Measurements from ENCODE around the gene ANKRD13B.

ANKRD13B gene

GRCh38 chr17:29591146-29591736, 1.7 kb upstream of the ANKRD13B start (continued):
- TF ChIP-seq, protein P1, sequence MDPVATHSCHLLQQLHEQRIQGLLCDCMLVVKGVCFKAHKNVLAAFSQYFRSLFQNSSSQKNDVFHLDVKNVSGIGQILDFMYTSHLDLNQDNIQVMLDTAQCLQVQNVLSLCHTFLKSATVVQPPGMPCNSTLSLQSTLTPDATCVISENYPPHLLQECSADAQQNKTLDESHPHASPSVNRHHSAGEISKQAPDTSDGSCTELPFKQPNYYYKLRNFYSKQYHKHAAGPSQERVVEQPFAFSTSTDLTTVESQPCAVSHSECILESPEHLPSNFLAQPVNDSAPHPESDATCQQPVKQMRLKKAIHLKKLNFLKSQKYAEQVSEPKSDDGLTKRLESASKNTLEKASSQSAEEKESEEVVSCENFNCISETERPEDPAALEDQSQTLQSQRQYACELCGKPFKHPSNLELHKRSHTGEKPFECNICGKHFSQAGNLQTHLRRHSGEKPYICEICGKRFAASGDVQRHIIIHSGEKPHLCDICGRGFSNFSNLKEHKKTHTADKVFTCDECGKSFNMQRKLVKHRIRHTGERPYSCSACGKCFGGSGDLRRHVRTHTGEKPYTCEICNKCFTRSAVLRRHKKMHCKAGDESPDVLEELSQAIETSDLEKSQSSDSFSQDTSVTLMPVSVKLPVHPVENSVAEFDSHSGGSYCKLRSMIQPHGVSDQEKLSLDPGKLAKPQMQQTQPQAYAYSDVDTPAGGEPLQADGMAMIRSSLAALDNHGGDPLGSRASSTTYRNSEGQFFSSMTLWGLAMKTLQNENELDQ (tag by site-specific recombination; IDR thresholded peaks at IDR 0.05; ENCODE audit: low read depth) = no peak
- no peak for TF ChIP-seq ZNF514 (tag by site-specific recombination; IDR thresholded peaks at IDR 0.05)
- TF ChIP-seq ZNF626 (tag by site-specific recombination; IDR thresholded peaks at IDR 0.05) = no peak
- no peak for TF ChIP-seq ZNF776 (tag by site-specific recombination; IDR thresholded peaks at IDR 0.05; ENCODE audit: borderline replicate concordance)
- no peak for TF ChIP-seq ZNF341 (tag by site-specific recombination; IDR thresholded peaks at IDR 0.05; ENCODE audit: low read depth)
- no peak for TF ChIP-seq ZSCAN30 (tag by site-specific recombination; IDR thresholded peaks at IDR 0.05)
- TF ChIP-seq BCL11A (tag by site-specific recombination; IDR thresholded peaks at IDR 0.05; ENCODE audit: low read depth) = 0 out of 2 replicates have a peak, but pooled peaks have one; percentile 14
- TF ChIP-seq ZNF585B (tag by site-specific recombination; IDR thresholded peaks at IDR 0.05) = no peak
- no peak for TF ChIP-seq ZNF747 (tag by site-specific recombination; IDR thresholded peaks at IDR 0.05)
- TF ChIP-seq ZNF692 (tag by site-specific recombination; IDR thresholded peaks at IDR 0.05) = no peak
- TF ChIP-seq ZNF354C (tag by site-specific recombination; IDR thresholded peaks at IDR 0.05; ENCODE audit: borderline replicate concordance, low read depth) = no peak
- no peak for TF ChIP-seq ZNF596 (tag by site-specific recombination; IDR thresholded peaks at IDR 0.05)
- no peak for TF ChIP-seq ZNF280D (tag by site-specific recombination; IDR thresholded peaks at IDR 0.05)
- TF ChIP-seq, protein P2, sequence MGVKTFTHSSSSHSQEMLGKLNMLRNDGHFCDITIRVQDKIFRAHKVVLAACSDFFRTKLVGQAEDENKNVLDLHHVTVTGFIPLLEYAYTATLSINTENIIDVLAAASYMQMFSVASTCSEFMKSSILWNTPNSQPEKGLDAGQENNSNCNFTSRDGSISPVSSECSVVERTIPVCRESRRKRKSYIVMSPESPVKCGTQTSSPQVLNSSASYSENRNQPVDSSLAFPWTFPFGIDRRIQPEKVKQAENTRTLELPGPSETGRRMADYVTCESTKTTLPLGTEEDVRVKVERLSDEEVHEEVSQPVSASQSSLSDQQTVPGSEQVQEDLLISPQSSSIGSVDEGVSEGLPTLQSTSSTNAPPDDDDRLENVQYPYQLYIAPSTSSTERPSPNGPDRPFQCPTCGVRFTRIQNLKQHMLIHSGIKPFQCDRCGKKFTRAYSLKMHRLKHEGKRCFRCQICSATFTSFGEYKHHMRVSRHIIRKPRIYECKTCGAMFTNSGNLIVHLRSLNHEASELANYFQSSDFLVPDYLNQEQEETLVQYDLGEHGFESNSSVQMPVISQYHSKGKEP (tag by site-specific recombination; IDR thresholded peaks at IDR 0.05) = no peak
- no peak for TF ChIP-seq ZNF792 (tag by site-specific recombination; IDR thresholded peaks at IDR 0.05)
- TF ChIP-seq ZNF16 (tag by site-specific recombination; IDR thresholded peaks at IDR 0.05; ENCODE audit: low read depth) = no peak
- TF ChIP-seq YY1 (tag by site-specific recombination; IDR thresholded peaks at IDR 0.05) = no peak
- no peak for TF ChIP-seq ZNF223 (tag by site-specific recombination; IDR thresholded peaks at IDR 0.05)
- TF ChIP-seq ZNF621 (tag by site-specific recombination; IDR thresholded peaks at IDR 0.05) = no peak
- TF ChIP-seq, protein P3, sequence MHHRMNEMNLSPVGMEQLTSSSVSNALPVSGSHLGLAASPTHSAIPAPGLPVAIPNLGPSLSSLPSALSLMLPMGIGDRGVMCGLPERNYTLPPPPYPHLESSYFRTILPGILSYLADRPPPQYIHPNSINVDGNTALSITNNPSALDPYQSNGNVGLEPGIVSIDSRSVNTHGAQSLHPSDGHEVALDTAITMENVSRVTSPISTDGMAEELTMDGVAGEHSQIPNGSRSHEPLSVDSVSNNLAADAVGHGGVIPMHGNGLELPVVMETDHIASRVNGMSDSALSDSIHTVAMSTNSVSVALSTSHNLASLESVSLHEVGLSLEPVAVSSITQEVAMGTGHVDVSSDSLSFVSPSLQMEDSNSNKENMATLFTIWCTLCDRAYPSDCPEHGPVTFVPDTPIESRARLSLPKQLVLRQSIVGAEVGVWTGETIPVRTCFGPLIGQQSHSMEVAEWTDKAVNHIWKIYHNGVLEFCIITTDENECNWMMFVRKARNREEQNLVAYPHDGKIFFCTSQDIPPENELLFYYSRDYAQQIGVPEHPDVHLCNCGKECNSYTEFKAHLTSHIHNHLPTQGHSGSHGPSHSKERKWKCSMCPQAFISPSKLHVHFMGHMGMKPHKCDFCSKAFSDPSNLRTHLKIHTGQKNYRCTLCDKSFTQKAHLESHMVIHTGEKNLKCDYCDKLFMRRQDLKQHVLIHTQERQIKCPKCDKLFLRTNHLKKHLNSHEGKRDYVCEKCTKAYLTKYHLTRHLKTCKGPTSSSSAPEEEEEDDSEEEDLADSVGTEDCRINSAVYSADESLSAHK (tag by site-specific recombination; IDR thresholded peaks at IDR 0.05) = peak; percentile 95
- TF ChIP-seq ZBTB1 (tag by site-specific recombination; IDR thresholded peaks at IDR 0.05) = no peak
- no peak for TF ChIP-seq SCRT2 (tag by site-specific recombination; IDR thresholded peaks at IDR 0.05)
- no peak for TF ChIP-seq SALL2 (tag by site-specific recombination; IDR thresholded peaks at IDR 0.05; ENCODE audit: borderline replicate concordance)
- no peak for TF ChIP-seq ZNF843 (tag by site-specific recombination; IDR thresholded peaks at IDR 0.05)
- no peak for TF ChIP-seq ZNF350 (tag by site-specific recombination; IDR thresholded peaks at IDR 0.05)
- TF ChIP-seq ZNF521 (tag by site-specific recombination; IDR thresholded peaks at IDR 0.05) = no peak
- no peak for TF ChIP-seq ZNF558 (tag by site-specific recombination; IDR thresholded peaks at IDR 0.05)
- no peak for TF ChIP-seq ZNF544 (tag by site-specific recombination; IDR thresholded peaks at IDR 0.05)
- TF ChIP-seq ZNF416 (tag by site-specific recombination; IDR thresholded peaks at IDR 0.05) = no peak
